ENCODE results near the gene ARMC9. TPM values are rescaled to one million over a fixed set of nuclear protein-coding genes. Genes with fewer than 3 reads are reported as not detected.
A peak's percentile ranks its signal among the peaks of the same experiment; 100 is the strongest.

Gene ARMC9
- total and polyA plus RNA-seq, 2 of the 13 experiments (the other 11 are each of a cell fraction or from before 2014, with no cell fraction given) = 9.1 to 12.8 TPM

GRCh38 chr2:231418820-231419640 is 220.6 kb downstream of the ARMC9 start (continued):
- TF ChIP-seq AKAP8 (CRISPR knock-in tag; IDR thresholded peaks at IDR 0.05) = no peak
- TF ChIP-seq SP140L (CRISPR knock-in tag; IDR thresholded peaks at IDR 0.05; ENCODE audit: borderline replicate concordance) = no peak
- TF ChIP-seq ZNF33A (CRISPR knock-in tag; IDR thresholded peaks at IDR 0.05; ENCODE audit: borderline replicate concordance) = no peak
- TF ChIP-seq ZNF770 (CRISPR knock-in tag; IDR thresholded peaks at IDR 0.05) = 0 out of 2 replicates have a peak, but pooled peaks have one; percentile 14
- no peak for TF ChIP-seq ZBTB49 (CRISPR knock-in tag; IDR thresholded peaks at IDR 0.05; ENCODE audit: borderline replicate concordance)
- TF ChIP-seq DR1 (CRISPR knock-in tag; IDR thresholded peaks at IDR 0.05) = peak; percentile 51; the same call in 1 of the 2 replicates
- no peak for TF ChIP-seq ZKSCAN1 (IDR thresholded peaks at IDR 0.05; ENCODE audit: low read length)
- no peak for TF ChIP-seq NFRKB (IDR thresholded peaks at IDR 0.05)
- no peak for TF ChIP-seq MATR3 (CRISPR knock-in tag; IDR thresholded peaks at IDR 0.05)
- TF ChIP-seq ZEB1 (IDR thresholded peaks at IDR 0.05; ENCODE audit: insufficient replicate concordance, low read depth) = peak; percentile 33
- 0 out of 2 replicates have a peak, but pooled peaks have one; percentile 14 for TF ChIP-seq ZBTB34 (CRISPR knock-in tag; IDR thresholded peaks at IDR 0.05)
- TF ChIP-seq GFI1 (CRISPR knock-in tag; IDR thresholded peaks at IDR 0.05; ENCODE audit: borderline replicate concordance) = no peak
- TF ChIP-seq ZNF747 (CRISPR knock-in tag; IDR thresholded peaks at IDR 0.05; ENCODE audit: borderline replicate concordance) = no peak; the same call in 1 of the 2 replicates
- TF ChIP-seq GABPA (IDR thresholded peaks at IDR 0.05; ENCODE audit: low read depth, low read length) = no peak
- no peak for TF ChIP-seq GABPA (CRISPR knock-in tag; IDR thresholded peaks at IDR 0.05; ENCODE audit: low read depth)
- TF ChIP-seq ZFY (CRISPR knock-in tag; IDR thresholded peaks at IDR 0.05) = peak; percentile 52; the same call in 1 of the 2 replicates
- no peak for TF ChIP-seq SMAD9 (CRISPR knock-in tag; IDR thresholded peaks at IDR 0.05)
- TF ChIP-seq RBM22 (optimal IDR thresholded peaks at IDR 0.05; ENCODE audit: low read length) = no peak
- TF ChIP-seq ZNF550 (CRISPR knock-in tag; IDR thresholded peaks at IDR 0.05; ENCODE audit: borderline replicate concordance) = no peak
- no peak for TF ChIP-seq ZBTB8A (CRISPR knock-in tag; IDR thresholded peaks at IDR 0.05; ENCODE audit: borderline replicate concordance, low read depth)

All from HepG2 (cell line).